IMR-90 (cell line): ENCODE measurements around the gene CLDN25. TPM values are rescaled to one million over a fixed set of nuclear protein-coding genes. Genes with fewer than 3 reads are reported as not detected.

Experiments
- ATAC-seq: fragments of 200-7000 bp; cut with Tn5 transposase; 2 replicates; pipeline ENCODE4 v1.9.1; 2020; ENCODE audit warnings: low read depth, mild to moderate bottlenecking, moderate library complexity
- Bru-seq: library from RNA; stranded (reverse); fragments of 400-500 nt; gene quantifications from one replicate; lab custom pipeline; 2021; lab: Mats Ljungman, UMichigan
- BruChase-seq, 2 experiments: library from RNA; stranded (reverse); fragments of 400-500 nt; gene quantifications; one replicate each; lab custom pipeline; 2021; lab: Mats Ljungman, UMichigan
- BruUV-seq: library from RNA; stranded (reverse); fragments of 400-500 nt; replicated peaks from 2 replicates; lab custom pipeline; 2021; lab: Mats Ljungman, UMichigan
- CTCF ChIA-PET: fragments of 300-600 bp; formaldehyde crosslinking; extraction: SDS; loops from one replicate; lab custom pipeline; 2021; ENCODE audit warnings: antibody characterized with exemption; lab: Yijun Ruan, JAX
- POLR2A ChIA-PET: fragments of 300-600 bp; sonication (Branson Sonifier 250); formaldehyde crosslinking; loops from one replicate; lab custom pipeline; 2022; ENCODE audit warnings: antibody characterized with exemption; ENCODE audit not compliant: unreplicated experiment; lab: Charles Lee
- DNase-seq: peaks from one replicate; pipeline ENCODE4 v3.0.0; 2013
- H2AFZ ChIP-seq: replicated peaks from 2 replicates; pipeline ENCODE3; 2013; ENCODE audit warnings: low read length, mild to moderate bottlenecking; ENCODE audit not compliant: poor library complexity
- H2AK5ac ChIP-seq: 2 replicates; pipeline ENCODE4 v1.6.1; 2013; ENCODE audit warnings: low read depth, low read length, inconsistent platforms
- H2AK9ac ChIP-seq: replicated peaks from 2 replicates; pipeline ENCODE3; 2013; ENCODE audit warnings: mild to moderate bottlenecking, low read depth, low read length, moderate library complexity; ENCODE audit not compliant: poor library complexity
- H2BK120ac ChIP-seq: 2 replicates; pipeline ENCODE4 v1.6.1; 2013; ENCODE audit warnings: low read depth, low read length, inconsistent platforms
- H2BK15ac ChIP-seq: 3 replicates; pipeline ENCODE4 v1.6.1; 2013; ENCODE audit warnings: low read depth, low read length, inconsistent platforms
- H2BK20ac ChIP-seq: 2 replicates; pipeline ENCODE4 v1.6.1; 2013; ENCODE audit warnings: low read depth, mild to moderate bottlenecking, inconsistent platforms, low read length, moderate library complexity
- H2BK5ac ChIP-seq: 2 replicates; pipeline ENCODE4 v1.6.1; 2013; ENCODE audit warnings: mild to moderate bottlenecking, low read depth, low read length, inconsistent platforms; ENCODE audit not compliant: poor library complexity, severe bottlenecking
- H3K14ac ChIP-seq: replicated peaks from 2 replicates; pipeline ENCODE4 v1.6.1; 2013; ENCODE audit warnings: low read depth, low read length, inconsistent platforms
- H3K18ac ChIP-seq: 2 replicates; pipeline ENCODE4 v1.6.1; 2013; ENCODE audit warnings: low read depth, low read length, control low read depth
- H3K23ac ChIP-seq: 2 replicates; pipeline ENCODE4 v1.6.1; 2013; ENCODE audit warnings: low read depth, low read length, inconsistent platforms
- H3K27ac ChIP-seq: 2 replicates; pipeline ENCODE4 v1.5.1; 2013; ENCODE audit warnings: mild to moderate bottlenecking, control low read depth, low read length; ENCODE audit not compliant: insufficient read depth
- H3K27me3 ChIP-seq: 2 replicates; pipeline ENCODE4 v1.6.1; 2013; ENCODE audit warnings: low read length; ENCODE audit not compliant: control insufficient read depth, insufficient read depth
- H3K36me3 ChIP-seq: 2 replicates; pipeline ENCODE4 v1.6.1; 2013; ENCODE audit warnings: low read length, mixed read lengths; ENCODE audit not compliant: control insufficient read depth, insufficient read depth
- H3K4ac ChIP-seq: 2 replicates; pipeline ENCODE4 v1.6.1; 2013; ENCODE audit warnings: low read depth, low read length, inconsistent platforms
- H3K4me1 ChIP-seq: 2 replicates; pipeline ENCODE4 v1.6.1; 2013; ENCODE audit warnings: low read length, mixed read lengths; ENCODE audit not compliant: control insufficient read depth, insufficient read depth
- H3K4me2 ChIP-seq: 2 replicates; pipeline ENCODE4 v1.6.1; 2013; ENCODE audit warnings: low read depth, mild to moderate bottlenecking, control low read depth, low read length, moderate library complexity
- H3K4me3 ChIP-seq: 2 replicates; pipeline ENCODE4 v1.5.1; 2013; ENCODE audit warnings: low read depth, mild to moderate bottlenecking, control low read depth, low read length, moderate library complexity; ENCODE audit not compliant: insufficient read depth
- H3K56ac ChIP-seq: 2 replicates; pipeline ENCODE4 v1.6.1; 2013; ENCODE audit warnings: low read length, inconsistent platforms; ENCODE audit not compliant: insufficient read depth; ENCODE audit errors: extremely low read depth
- H3K79me1 ChIP-seq, 2 experiments: 2 replicates each; pipeline ENCODE4 v1.6.1; 2013; ENCODE audit warnings: low read length in 2 of 2, inconsistent platforms in 1 of 2, low read depth in 1 of 2
- H3K9ac ChIP-seq: 2 replicates; pipeline ENCODE4 v1.6.1; 2013; ENCODE audit warnings: low read depth, low read length, control low read depth
- H3K9me1 ChIP-seq: 2 replicates; pipeline ENCODE4 v1.6.1; 2013; ENCODE audit warnings: low read length, inconsistent platforms; ENCODE audit not compliant: insufficient read depth
- H3K9me3 ChIP-seq: 2 replicates; pipeline ENCODE4 v1.6.1; 2013; ENCODE audit warnings: low read length; ENCODE audit not compliant: control insufficient read depth, insufficient read depth
- H4K20me1 ChIP-seq: 2 replicates; pipeline ENCODE4 v1.6.1; 2013; ENCODE audit warnings: low read length, inconsistent platforms; ENCODE audit not compliant: insufficient read depth
- H4K5ac ChIP-seq: 2 replicates; pipeline ENCODE4 v1.6.1; 2013; ENCODE audit warnings: mild to moderate bottlenecking, low read depth, low read length, control low read depth
- H4K8ac ChIP-seq, 2 experiments: 2 replicates each; pipeline ENCODE4 v1.6.1; 2013; ENCODE audit warnings: low read depth in 2 of 2, low read length in 2 of 2, control low read depth in 1 of 2, inconsistent platforms in 1 of 2
- H4K91ac ChIP-seq: 2 replicates; pipeline ENCODE4 v1.6.1; 2013; ENCODE audit warnings: low read depth, low read length, inconsistent platforms; ENCODE audit not compliant: insufficient read depth
- BHLHE40 ChIP-seq: fragments of 150-350 bp; IDR thresholded peaks from 2 replicates; pipeline ENCODE4 v1.6.1; 2016; ENCODE audit warnings: mild to moderate bottlenecking, low read depth, low read length
- CEBPB ChIP-seq: IDR thresholded peaks from 2 replicates; pipeline ENCODE4 v1.6.1; 2012; ENCODE audit warnings: low read depth, low read length, improper control_type of control experiment
- CHD1 ChIP-seq: IDR thresholded peaks from 2 replicates; pipeline ENCODE4 v1.6.1; 2012; ENCODE audit warnings: low read depth, low read length, improper control_type of control experiment
- MAZ ChIP-seq: IDR thresholded peaks from 2 replicates; pipeline ENCODE4 v1.6.1; 2012; ENCODE audit warnings: low read depth, mild to moderate bottlenecking, low read length, improper control_type of control experiment, moderate library complexity, borderline replicate concordance
- MXI1 ChIP-seq: IDR thresholded peaks from 2 replicates; pipeline ENCODE4 v1.6.1; 2012; ENCODE audit warnings: low read depth, mild to moderate bottlenecking, low read length, moderate library complexity, borderline replicate concordance
- WGBS, 2 experiments: methylation state at CpG; one replicate each; pipeline versions ENCODE4 v1.1.5 to v1.1.7; 2013; ENCODE audit warnings: missing lambda C conversion rate in 2 of 2; ENCODE audit not compliant: insufficient read length in 1 of 2; ENCODE audit errors: extremely low coverage in 2 of 2; 5-methylcytosine and 5-hydroxymethylcytosine counted together
- dilution Hi-C: fragments of 300-500 bp; cut with HindIII; formaldehyde crosslinking; loops from one replicate; pipeline ENCODE4 v1.14.3; 2018; ENCODE audit warnings: low sequenced_read_pairs; ENCODE audit not compliant: unreplicated experiment
- in situ Hi-C: fragments of 300-500 bp; cut with MboI; formaldehyde crosslinking; loops from 3 replicates; pipeline ENCODE4 v1.14.3; 2019; ENCODE audit warnings: low sequenced_read_pairs, inconsistent platforms, mixed read lengths
- intact Hi-C: fragments of 100-400 bp; cut with micrococcal nuclease; formaldehyde crosslinking; loops from 2 replicates; pipeline ENCODE4 v1.10.0; 2022
- long read RNA-seq: library from polyadenylated mRNA; unstranded; transcript quantifications from one replicate; pipeline ENCODE4 v2.0.0, GENCODE V29; 2021; ENCODE audit not compliant: unreplicated experiment
- polyA plus RNA-seq, 3 experiments: library from polyadenylated mRNA; depleted of rRNA; stranded (reverse); fragments of >200 nt; gene quantifications; 2 replicates each; pipeline ENCODE4 v1.2.3, GENCODE V29; 2012; ENCODE audit warnings: low replicate concordance in 1 of 3
- total RNA-seq: library from RNA; depleted of rRNA; stranded (reverse); fragments of >200 nt; gene quantifications from 2 replicates; pipeline ENCODE4 v1.2.3, GENCODE V29; 2012; rRNA removed
- TF ChIP-seq, protein P1 (sequence below): conservative IDR thresholded peaks from 2 replicates; pipeline ENCODE4 v1.5.1; 2012; ENCODE audit warnings: mild to moderate bottlenecking, low read depth, low read length, improper control_type of control experiment
- TF ChIP-seq, protein P2 (sequence below): fragments of 150-350 bp; IDR thresholded peaks from 2 replicates; pipeline ENCODE4 v1.6.1; 2016; ENCODE audit warnings: low read depth, mild to moderate bottlenecking, low read length, moderate library complexity, borderline replicate concordance

CLDN25 gene
- total RNA-seq (not detected in 2 replicates), polyA plus RNA-seq (2012; rRNA removed) (not detected in 2 replicates), Bru-seq, nascent RNA (not detected), BruChase-seq, experiment 1, labeled RNA remaining after a 6-hour chase (not detected), BruChase-seq, experiment 2, labeled RNA remaining after a 2-hour chase (not detected)
- polyA plus RNA-seq (2012; cell fraction: cytosol; rRNA removed) = not detected in 2 replicates
- not detected in 2 replicates for polyA plus RNA-seq (2012; cell fraction: nucleus; rRNA removed; ENCODE audit: low replicate concordance)
- long read RNA-seq = 0 reads

DNA sequence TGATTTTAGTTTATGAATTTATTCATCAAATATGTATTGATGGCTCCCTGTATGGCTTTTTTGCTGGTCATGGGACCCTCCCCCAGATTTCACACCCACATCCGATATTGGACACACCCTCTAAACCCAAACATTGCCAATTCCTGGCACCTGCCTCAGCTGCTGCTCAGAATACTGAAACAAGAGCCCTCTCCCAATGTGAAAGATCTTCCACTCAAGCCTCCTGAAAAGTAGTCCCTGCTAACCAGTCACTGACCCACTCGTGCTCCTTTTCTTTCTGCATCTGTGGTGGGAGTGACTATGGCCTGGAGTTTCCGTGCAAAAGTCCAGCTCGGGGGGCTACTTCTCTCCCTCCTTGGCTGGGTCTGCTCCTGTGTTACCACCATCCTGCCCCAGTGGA lies at the start of gene CLDN25:
Gene CLDN25 (plus strand): TSS at position 301 of the 400 bp plus-strand sequence. CDS start 0 bp downstream, at position 301.
- no peak within 1 kb of the TSS for H3K4me2 ChIP-seq

More for the DNA sequence above, at the start of gene CLDN25:
- Histone ChIP-seq H4K91ac (no peak within 1 kb of the TSS), H3K4ac (no peak within 1 kb of the TSS), H3K79me1 (no peaks in the 10 kb centered on the region), H4K5ac (no peak within 1 kb of the TSS), H2AFZ (no peak within 1 kb of the TSS), H2BK120ac (no peak within 1 kb of the TSS), H2BK15ac (no peak within 1 kb of the TSS), H3K9ac (no peak within 1 kb of the TSS), H4K20me1 (no peaks in the 10 kb centered on the region), H4K8ac (no peak within 1 kb of the TSS), H3K14ac (no peak within 1 kb of the TSS), H3K9me3 (no peaks in the 10 kb centered on the region), H3K23ac (no peak within 1 kb of the TSS), H3K27me3 (peaks cover 8% of the 10 kb centered on the region), H3K27ac (no peak within 1 kb of the TSS), H2BK20ac (no peak within 1 kb of the TSS), H2AK9ac (no peak within 1 kb of the TSS), H3K9me1 (no peaks in the 10 kb centered on the region), H2BK5ac (no peak within 1 kb of the TSS), H3K4me1 (no peaks in the 10 kb centered on the region; the same call in 1 of the 2 replicates), H2AK5ac (no peak within 1 kb of the TSS), H3K56ac (no peak within 1 kb of the TSS), H3K4me3 (no peak within 1 kb of the TSS), H3K18ac (no peak within 1 kb of the TSS), H3K36me3 (no peaks in the 10 kb centered on the region)
- in situ Hi-C loops = no loop called here
- no peak for DNase-seq
- no CpG with 5 or more reads among the region's 4 CpGs for WGBS, 2 experiments
- ChIA-PET POLR2A (no interaction called here), CTCF (interaction anchor here (0.6 kb wide), 1 partner anchor 455 kb away, joined by 3 read pairs; no protein-coding TSS in a partner anchor)
- intact Hi-C loops = no loop called here
- dilution Hi-C loops = no loop called here
- BruUV-seq = no TSS peak
- TF ChIP-seq CEBPB (no peak), CHD1 (no peak), BHLHE40 (no peak), MXI1 (no peak), MAZ (no peak)
- TF ChIP-seq, protein P1, sequence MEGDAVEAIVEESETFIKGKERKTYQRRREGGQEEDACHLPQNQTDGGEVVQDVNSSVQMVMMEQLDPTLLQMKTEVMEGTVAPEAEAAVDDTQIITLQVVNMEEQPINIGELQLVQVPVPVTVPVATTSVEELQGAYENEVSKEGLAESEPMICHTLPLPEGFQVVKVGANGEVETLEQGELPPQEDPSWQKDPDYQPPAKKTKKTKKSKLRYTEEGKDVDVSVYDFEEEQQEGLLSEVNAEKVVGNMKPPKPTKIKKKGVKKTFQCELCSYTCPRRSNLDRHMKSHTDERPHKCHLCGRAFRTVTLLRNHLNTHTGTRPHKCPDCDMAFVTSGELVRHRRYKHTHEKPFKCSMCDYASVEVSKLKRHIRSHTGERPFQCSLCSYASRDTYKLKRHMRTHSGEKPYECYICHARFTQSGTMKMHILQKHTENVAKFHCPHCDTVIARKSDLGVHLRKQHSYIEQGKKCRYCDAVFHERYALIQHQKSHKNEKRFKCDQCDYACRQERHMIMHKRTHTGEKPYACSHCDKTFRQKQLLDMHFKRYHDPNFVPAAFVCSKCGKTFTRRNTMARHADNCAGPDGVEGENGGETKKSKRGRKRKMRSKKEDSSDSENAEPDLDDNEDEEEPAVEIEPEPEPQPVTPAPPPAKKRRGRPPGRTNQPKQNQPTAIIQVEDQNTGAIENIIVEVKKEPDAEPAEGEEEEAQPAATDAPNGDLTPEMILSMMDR = no peak
- TF ChIP-seq, protein P2, sequence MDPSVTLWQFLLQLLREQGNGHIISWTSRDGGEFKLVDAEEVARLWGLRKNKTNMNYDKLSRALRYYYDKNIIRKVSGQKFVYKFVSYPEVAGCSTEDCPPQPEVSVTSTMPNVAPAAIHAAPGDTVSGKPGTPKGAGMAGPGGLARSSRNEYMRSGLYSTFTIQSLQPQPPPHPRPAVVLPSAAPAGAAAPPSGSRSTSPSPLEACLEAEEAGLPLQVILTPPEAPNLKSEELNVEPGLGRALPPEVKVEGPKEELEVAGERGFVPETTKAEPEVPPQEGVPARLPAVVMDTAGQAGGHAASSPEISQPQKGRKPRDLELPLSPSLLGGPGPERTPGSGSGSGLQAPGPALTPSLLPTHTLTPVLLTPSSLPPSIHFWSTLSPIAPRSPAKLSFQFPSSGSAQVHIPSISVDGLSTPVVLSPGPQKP = no peak
- ATAC-seq = no peak
